PC-9 (cell line): Measurements from ENCODE around the gene BSPH1. TPM values are rescaled to one million over a fixed set of nuclear protein-coding genes. Genes with fewer than 3 reads are reported as not detected.
"Not testable (repeated sequence)": the region's sequence is repeated elsewhere in the genome, so short reads cannot be mapped to it uniquely, and the experiment has no call there.

Experiments
- BruUV-seq: library from RNA; stranded (reverse); fragments of 400-500 nt; replicated peaks from 2 replicates; lab custom pipeline; 2021; lab: Mats Ljungman, UMichigan
- CTCF ChIA-PET: fragments of 300-600 bp; sonication (Branson Sonifier 250); formaldehyde crosslinking; loops from one replicate; lab custom pipeline; 2022; ENCODE audit warnings: antibody characterized with exemption; lab: Charles Lee
- POLR2A ChIA-PET: fragments of 300-600 bp; sonication (Branson Sonifier 250); formaldehyde crosslinking; loops from one replicate; lab custom pipeline; 2022; ENCODE audit warnings: antibody characterized with exemption; ENCODE audit not compliant: unreplicated experiment; lab: Charles Lee
- DNase-seq, 2 experiments: peaks; one replicate each; pipeline versions ENCODE4 v3.0.0 to v3.0.0-alpha.2; 2015 to 2022; ENCODE audit warnings: mixed read lengths in 1 of 2
- H2AFZ ChIP-seq: fragments of 200-600 bp; sonication (generic); 2 replicates; pipeline ENCODE4 v1.8.1; 2017; ENCODE audit warnings: antibody characterized with exemption
- H3F3A ChIP-seq: fragments of 200-600 bp; sonication (generic); 2 replicates; pipeline ENCODE4 v1.8.1; 2017; ENCODE audit warnings: antibody characterized with exemption, mild to moderate bottlenecking, low read depth; ENCODE audit not compliant: insufficient read depth
- H3K27ac ChIP-seq: fragments of 200-600 bp; sonication (generic); 2 replicates; pipeline ENCODE4 v1.6.1; 2016; ENCODE audit warnings: mixed run types
- H3K27me3 ChIP-seq: fragments of 200-600 bp; sonication (generic); 2 replicates; pipeline ENCODE4 v1.6.1; 2016; ENCODE audit warnings: low read depth, mixed run types; ENCODE audit not compliant: insufficient read depth
- H3K36me3 ChIP-seq: fragments of 200-600 bp; sonication (generic); 2 replicates; pipeline ENCODE4 v1.6.1; 2016; ENCODE audit warnings: low read depth, mixed run types
- H3K4me1 ChIP-seq: fragments of 200-600 bp; sonication (generic); replicated peaks from 2 replicates; pipeline ENCODE4 v1.6.1; 2016; ENCODE audit warnings: mixed run types; ENCODE audit not compliant: insufficient read depth
- H3K4me2 ChIP-seq: fragments of 200-600 bp; sonication (generic); 2 replicates; pipeline ENCODE4 v1.6.1; 2017; ENCODE audit warnings: mixed run types
- H3K4me3 ChIP-seq: fragments of 200-600 bp; sonication (generic); 2 replicates; pipeline ENCODE4 v1.6.1; 2016; ENCODE audit warnings: mixed run types
- H3K79me2 ChIP-seq: fragments of 200-600 bp; sonication (generic); 2 replicates; pipeline ENCODE4 v1.6.1; 2017; ENCODE audit warnings: low read depth, mixed run types
- H3K9me2 ChIP-seq: fragments of 200-600 bp; sonication (generic); 2 replicates; pipeline ENCODE4 v1.8.1; 2017; ENCODE audit warnings: mild to moderate bottlenecking; ENCODE audit not compliant: insufficient read depth
- H3K9me3 ChIP-seq: fragments of 200-600 bp; sonication (generic); 2 replicates; pipeline ENCODE4 v1.8.1; 2016; ENCODE audit warnings: low read depth; ENCODE audit not compliant: insufficient read depth
- H4K20me1 ChIP-seq: fragments of 200-600 bp; sonication (generic); 2 replicates; pipeline ENCODE4 v1.8.1; 2017; ENCODE audit not compliant: insufficient read depth
- intact Hi-C: fragments of 100-400 bp; cut with micrococcal nuclease; formaldehyde crosslinking; loops from one replicate; pipeline ENCODE4 v1.10.0; 2022; ENCODE audit not compliant: unreplicated experiment
- total RNA-seq: library from RNA; stranded (reverse); gene quantifications from 2 replicates; pipeline ENCODE4 v1.2.3, GENCODE V29; 2021
- TF ChIP-seq, protein P1 (sequence below): fragments of 200-600 bp; sonication (generic); conservative IDR thresholded peaks from 2 replicates; pipeline ENCODE4 v1.6.1; 2017; ENCODE audit warnings: mixed run types, antibody characterized with exemption, mild to moderate bottlenecking, moderate library complexity

BSPH1 gene
- total RNA-seq, 1 experiment from 2014 or later: not detected

DNA sequence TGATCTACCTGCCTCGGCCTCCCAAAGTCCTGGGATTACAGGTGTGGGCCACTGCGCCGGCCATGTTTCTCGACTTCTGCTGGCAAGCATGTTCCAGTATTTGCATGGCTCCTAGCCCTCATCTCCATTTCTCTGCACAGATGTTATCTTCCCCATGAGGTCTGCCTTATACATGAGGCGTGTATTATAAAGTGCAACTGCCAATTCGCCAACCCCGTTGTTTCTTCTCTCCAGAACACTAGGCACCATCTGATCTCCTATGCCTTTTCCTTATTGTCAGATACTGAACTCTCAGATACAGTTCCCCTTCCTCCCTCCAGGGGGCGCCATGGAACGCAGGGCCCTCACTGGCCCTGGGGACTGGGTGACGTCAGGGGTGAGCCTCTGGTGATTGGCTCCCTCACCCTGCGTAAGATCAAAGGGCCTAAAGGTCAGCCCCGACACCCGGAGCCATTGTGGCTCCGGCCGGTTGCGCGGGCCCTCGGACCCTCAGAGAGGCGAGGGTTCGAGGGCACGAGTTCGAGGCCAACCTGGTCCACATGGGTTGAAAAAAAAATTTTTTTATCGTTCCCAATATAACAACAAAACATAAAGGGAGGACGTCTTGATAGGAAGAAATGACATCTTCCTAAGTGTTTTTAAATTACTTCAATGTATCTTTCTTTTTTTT, 42.0 kb downstream of the BSPH1 start:
- peak in 1 of 2 experiments; percentile 10 for DNase-seq
- H2AFZ ChIP-seq, H3K9me3 ChIP-seq, H3K4me1 ChIP-seq, intact Hi-C loops, H3K36me3 ChIP-seq, H3K27ac ChIP-seq, H3K9me2 ChIP-seq, H3K27me3 ChIP-seq, H3K79me2 ChIP-seq, H3K4me3 ChIP-seq, POLR2A ChIA-PET, BruUV-seq, CTCF ChIA-PET, H3K4me2 ChIP-seq, H3F3A ChIP-seq, H4K20me1 ChIP-seq: not testable (repeated sequence)
- TF ChIP-seq, protein P1, sequence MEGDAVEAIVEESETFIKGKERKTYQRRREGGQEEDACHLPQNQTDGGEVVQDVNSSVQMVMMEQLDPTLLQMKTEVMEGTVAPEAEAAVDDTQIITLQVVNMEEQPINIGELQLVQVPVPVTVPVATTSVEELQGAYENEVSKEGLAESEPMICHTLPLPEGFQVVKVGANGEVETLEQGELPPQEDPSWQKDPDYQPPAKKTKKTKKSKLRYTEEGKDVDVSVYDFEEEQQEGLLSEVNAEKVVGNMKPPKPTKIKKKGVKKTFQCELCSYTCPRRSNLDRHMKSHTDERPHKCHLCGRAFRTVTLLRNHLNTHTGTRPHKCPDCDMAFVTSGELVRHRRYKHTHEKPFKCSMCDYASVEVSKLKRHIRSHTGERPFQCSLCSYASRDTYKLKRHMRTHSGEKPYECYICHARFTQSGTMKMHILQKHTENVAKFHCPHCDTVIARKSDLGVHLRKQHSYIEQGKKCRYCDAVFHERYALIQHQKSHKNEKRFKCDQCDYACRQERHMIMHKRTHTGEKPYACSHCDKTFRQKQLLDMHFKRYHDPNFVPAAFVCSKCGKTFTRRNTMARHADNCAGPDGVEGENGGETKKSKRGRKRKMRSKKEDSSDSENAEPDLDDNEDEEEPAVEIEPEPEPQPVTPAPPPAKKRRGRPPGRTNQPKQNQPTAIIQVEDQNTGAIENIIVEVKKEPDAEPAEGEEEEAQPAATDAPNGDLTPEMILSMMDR: peak; percentile 78

DNA sequence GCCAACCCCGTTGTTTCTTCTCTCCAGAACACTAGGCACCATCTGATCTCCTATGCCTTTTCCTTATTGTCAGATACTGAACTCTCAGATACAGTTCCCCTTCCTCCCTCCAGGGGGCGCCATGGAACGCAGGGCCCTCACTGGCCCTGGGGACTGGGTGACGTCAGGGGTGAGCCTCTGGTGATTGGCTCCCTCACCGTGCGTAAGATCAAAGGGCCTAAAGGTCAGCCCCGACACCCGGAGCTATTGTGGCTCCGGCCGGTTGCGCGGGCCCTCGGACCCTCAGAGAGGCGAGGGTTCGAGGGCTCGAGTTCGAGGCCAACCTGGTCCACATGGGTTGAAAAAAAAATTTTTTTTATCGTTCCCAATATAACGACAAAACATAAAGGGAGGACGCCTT, 63.4 kb downstream of the BSPH1 start:
- POLR2A ChIA-PET, H3F3A ChIP-seq: not testable (repeated sequence)

DNA sequence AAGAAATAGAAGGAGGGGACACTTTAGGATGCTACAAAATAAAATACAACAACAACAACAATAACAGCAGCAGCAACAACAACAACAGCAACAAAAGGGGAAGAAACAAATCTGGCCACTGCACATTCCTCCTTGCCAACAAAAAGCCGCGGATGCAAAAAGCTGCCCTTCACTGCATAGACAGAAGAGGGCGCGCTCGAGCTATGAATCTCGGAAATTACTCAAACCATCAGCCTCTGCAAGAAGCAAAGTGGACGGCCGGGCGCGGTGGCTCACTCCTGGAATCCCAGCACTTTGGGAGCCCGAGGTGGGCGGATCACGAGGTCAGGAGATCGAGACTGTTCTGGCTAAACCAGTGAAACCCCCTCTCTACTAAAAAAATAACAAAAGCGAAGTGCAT, 71.9 kb downstream of the BSPH1 start:
- peak in 1 of 2 experiments; percentile 98 for DNase-seq
- CTCF ChIA-PET, H3K27me3 ChIP-seq, H4K20me1 ChIP-seq, H3K4me3 ChIP-seq, BruUV-seq, H3K27ac ChIP-seq, intact Hi-C loops, H3K36me3 ChIP-seq, H3F3A ChIP-seq, POLR2A ChIA-PET, H3K79me2 ChIP-seq, H3K4me2 ChIP-seq, H2AFZ ChIP-seq, H3K9me3 ChIP-seq, H3K4me1 ChIP-seq, H3K9me2 ChIP-seq: not testable (repeated sequence)
- TF ChIP-seq, protein P1: peak; percentile 74

More for the DNA sequence above, 63.4 kb downstream of the BSPH1 start:
- H2AFZ ChIP-seq, H3K9me3 ChIP-seq, H3K27ac ChIP-seq, H3K4me1 ChIP-seq, CTCF ChIA-PET, intact Hi-C loops, BruUV-seq, H4K20me1 ChIP-seq, H3K79me2 ChIP-seq, H3K4me2 ChIP-seq, H3K27me3 ChIP-seq, H3K9me2 ChIP-seq, H3K4me3 ChIP-seq, H3K36me3 ChIP-seq, DNase-seq: not testable (repeated sequence)

Other genes starting within 250 kb of the BSPH1 start
- 225 and 296 TPM in 2 replicates for gene NOP53, start 246.6 kb downstream of the BSPH1 start, total RNA-seq
- 186 TPM in 2 replicates for gene SELENOW, start 213.5 kb downstream of the BSPH1 start, total RNA-seq
- gene TPRX1, start 187.6 kb downstream of the BSPH1 start, total RNA-seq: not detected in 2 replicates
- not detected in 2 replicates for gene CRX, start 170.2 kb downstream of the BSPH1 start, total RNA-seq
- gene TPRX2, start 132.9 kb downstream of the BSPH1 start, total RNA-seq: not detected in 2 replicates
- gene SULT2A1, start 105.9 kb downstream of the BSPH1 start, total RNA-seq: not detected in 2 replicates
- gene ELSPBP1, start 2.5 kb upstream of the BSPH1 start, total RNA-seq: not detected in 2 replicates
- gene CABP5, start 51.9 kb upstream of the BSPH1 start, total RNA-seq: not detected in 2 replicates
- gene PLA2G4C, start 118.6 kb upstream of the BSPH1 start, total RNA-seq: 1.2 TPM in 1 of 2 replicates, not detected in the other
- 109 and 116 TPM in 2 replicates for gene LIG1, start 178.2 kb upstream of the BSPH1 start, total RNA-seq
- gene ZSWIM9, start 178.5 kb upstream of the BSPH1 start, total RNA-seq: 8.3 and 12.0 TPM in 2 replicates